Subcutaneous abdominal adipose tissue (tissue), 5 donors: ENCODE results near the gene CCDC137.

ENCODE experiments used
- H3K27ac ChIP-seq: one replicate; pipeline ENCODE4 v1.7.0; 2013; ENCODE audit warnings: low read depth, mild to moderate bottlenecking, inconsistent platforms, low read length, moderate library complexity
- H3K27me3 ChIP-seq, 5 donors: one replicate each; pipeline ENCODE4 v1.7.0; 2013; ENCODE audit warnings: low read length in 5 of 5, inconsistent platforms in 1 of 5; ENCODE audit not compliant: control insufficient read depth in 5 of 5, insufficient read depth in 4 of 5
- H3K36me3 ChIP-seq, 5 donors: one replicate each; pipeline ENCODE4 v1.7.0; 2013; ENCODE audit warnings: low read length in 5 of 5; ENCODE audit not compliant: control insufficient read depth in 5 of 5, insufficient read depth in 5 of 5
- H3K4me1 ChIP-seq, 5 donors: one replicate each; pipeline ENCODE4 v1.7.0; 2013; ENCODE audit warnings: low read length in 5 of 5, mild to moderate bottlenecking in 3 of 5, moderate library complexity in 1 of 5; ENCODE audit not compliant: control insufficient read depth in 5 of 5, insufficient read depth in 5 of 5
- H3K4me3 ChIP-seq, 5 donors: one replicate each; pipeline ENCODE4 v1.7.0; 2013; ENCODE audit warnings: low read length in 5 of 5, low read depth in 1 of 5
- H3K9ac ChIP-seq, 5 donors: one replicate each; pipeline ENCODE4 v1.7.0; 2013; ENCODE audit warnings: low read length in 5 of 5, mild to moderate bottlenecking in 4 of 5, moderate library complexity in 3 of 5
- H3K9me3 ChIP-seq, 5 donors: one replicate each; pipeline ENCODE4 v1.7.0; 2013; ENCODE audit warnings: low read length in 5 of 5; ENCODE audit not compliant: control insufficient read depth in 5 of 5
- donor health status: healthy.
- donor health status: healthy.
- donor health status: healthy.
- donor health status: healthy.
- donor health status: healthy.

Gene CCDC137

GRCh38 chr17:81680150-81680549, 13.6 kb downstream of the CCDC137 start:
- Histone ChIP-seq H3K27ac (no peak overlapping the region), H3K36me3 (peaks cover 0 to 13% (median 0%) of the 10 kb centered on the region in 5 donors)

GRCh38 chr17:81681672-81682071, 15.1 kb downstream of the CCDC137 start:
- Histone ChIP-seq H3K27me3 (no peaks in the 10 kb centered on the region), H3K9me3 (no peaks in the 10 kb centered on the region), H3K27ac (no peak overlapping the region), H3K4me1 (peaks cover 14 to 44% (median 39%) of the 10 kb centered on the region in 5 donors), H3K9ac (no peak overlapping the region), H3K36me3 (peaks cover 0 to 25% (median 11%) of the 10 kb centered on the region in 5 donors), H3K4me3 (no peak overlapping the region)

More at GRCh38 chr17:81680150-81680549, 13.6 kb downstream of the CCDC137 start:
- Histone ChIP-seq H3K27me3 (no peaks in the 10 kb centered on the region), H3K4me3 (no peak overlapping the region), H3K9ac (no peak overlapping the region), H3K4me1 (peaks cover 8 to 40% (median 30%) of the 10 kb centered on the region in 5 donors), H3K9me3 (no peaks in the 10 kb centered on the region)

GRCh38 chr17:81682565-81683207, 16.1 kb downstream of the CCDC137 start:
- Histone ChIP-seq H3K9ac (peak overlapping the region; percentile 28 to 95 (median 86)), H3K9me3 (no peaks in the 10 kb centered on the region), H3K27ac (peak overlapping the region; percentile 74), H3K27me3 (no peaks in the 10 kb centered on the region), H3K4me3 (peak overlapping the region; percentile 79 to 94 (median 90)), H3K4me1 (peaks cover 14 to 38% (median 33%) of the 10 kb centered on the region in 5 donors), H3K36me3 (peaks cover 0 to 36% (median 21%) of the 10 kb centered on the region in 5 donors)

DNA sequence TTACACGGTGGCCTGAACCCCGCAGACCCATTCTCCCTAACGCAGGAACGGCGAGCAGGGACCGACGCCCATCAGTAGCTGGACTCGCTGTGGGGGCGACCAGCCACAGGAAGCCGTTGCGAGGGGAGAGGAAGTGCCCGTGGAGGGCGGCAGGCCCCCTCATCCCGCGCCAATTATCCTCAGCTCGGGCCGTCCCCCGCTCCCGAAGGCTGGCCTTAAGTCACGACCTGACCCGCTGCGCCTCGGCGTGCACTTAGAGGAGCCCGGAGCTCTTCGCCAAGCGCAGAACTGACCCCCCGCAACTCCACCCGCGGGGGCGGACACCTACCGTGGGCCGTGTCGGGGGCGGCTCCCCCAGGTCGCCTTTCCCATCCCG, 16.7 kb downstream of the CCDC137 start:
- H3K9ac ChIP-seq: peak overlapping the region; percentile 28 to 95 (median 86)
- H3K27me3 ChIP-seq: no peaks in the 10 kb centered on the region
- H3K4me1 ChIP-seq: peaks cover 14 to 38% (median 33%) of the 10 kb centered on the region in 5 donors
- peak overlapping the region; percentile 74 for H3K27ac ChIP-seq
- peaks cover 0 to 41% (median 26%) of the 10 kb centered on the region in 5 donors for H3K36me3 ChIP-seq
- peak overlapping the region; percentile 79 to 94 (median 90) for H3K4me3 ChIP-seq
- no peaks in the 10 kb centered on the region for H3K9me3 ChIP-seq

DNA sequence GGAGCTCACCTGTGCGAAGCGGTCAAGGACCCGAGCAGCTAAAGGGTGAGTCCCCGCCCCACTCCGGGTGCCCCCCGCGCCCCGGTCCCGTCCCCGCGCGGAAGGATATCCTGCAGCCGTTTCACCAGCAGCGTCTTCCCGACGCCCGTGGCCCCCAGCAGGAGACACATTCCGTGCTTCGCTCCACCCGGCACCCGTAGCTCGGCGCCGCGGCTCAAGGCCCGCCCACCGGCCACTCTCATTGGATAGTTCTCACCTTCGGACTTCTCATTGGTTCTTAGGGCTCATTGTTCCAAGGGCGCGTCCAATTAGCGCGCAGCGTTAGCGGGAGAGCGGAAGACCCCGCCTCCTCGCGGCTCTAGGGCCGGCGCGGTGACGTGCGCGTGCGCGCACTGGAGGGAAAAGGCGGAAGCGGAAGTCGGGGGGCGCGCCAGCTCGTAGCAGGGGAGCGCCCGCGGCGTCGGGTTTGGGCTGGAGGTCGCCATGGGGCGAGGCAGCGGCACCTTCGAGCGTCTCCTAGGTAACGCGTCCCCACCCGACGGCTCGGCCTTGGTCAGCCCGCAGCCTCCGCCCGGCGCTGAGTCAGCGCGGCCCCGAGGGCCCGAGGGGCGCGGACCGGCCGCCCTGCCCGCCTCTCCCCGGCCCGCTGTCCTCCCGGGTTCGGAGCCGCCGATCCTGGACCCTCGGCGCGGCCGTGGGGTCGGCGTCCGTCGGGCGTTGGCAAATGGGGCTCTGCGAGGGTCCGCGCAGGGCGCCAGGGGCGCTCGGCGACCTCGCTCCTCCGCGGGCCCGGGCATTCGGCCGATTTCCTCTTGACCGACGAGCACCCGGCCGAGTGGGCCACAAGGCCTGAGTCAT, 17.3 kb downstream of the CCDC137 start, which contains the start of the genes ARL16 and HGS:
Gene ARL16 (minus strand): TSS at position 214 of the 858 bp plus-strand sequence. CDS start 44 bp downstream, at position 170.
Gene HGS (plus strand): TSS at position 428 of the 858 bp plus-strand sequence. CDS start 56 bp downstream, at position 484.
- peaks cover 0 to 47% (median 32%) of the 10 kb centered on the region in 5 donors for H3K36me3 ChIP-seq
- H3K9ac ChIP-seq: peak within 1 kb of the TSS; percentile 39 to 95 (median 93)
- peak within 1 kb of the TSS; percentile 88 to 96 (median 90) for H3K4me3 ChIP-seq
- no peaks in the 10 kb centered on the region for H3K27me3 ChIP-seq
- peaks cover 14 to 38% (median 33%) of the 10 kb centered on the region in 5 donors for H3K4me1 ChIP-seq
- H3K27ac ChIP-seq: peak within 1 kb of the TSS; percentile 74
- H3K9me3 ChIP-seq: no peaks in the 10 kb centered on the region

- peaks cover 0 to 54% (median 39%) of the 10 kb centered on the region in 5 donors for H3K36me3 ChIP-seq
- H3K9me3 ChIP-seq: no peaks in the 10 kb centered on the region
- H3K4me3 ChIP-seq: peak overlapping the region; percentile 88 to 96 (median 90)
- no peaks in the 10 kb centered on the region for H3K27me3 ChIP-seq
- H3K4me1 ChIP-seq: peaks cover 14 to 38% (median 33%) of the 10 kb centered on the region in 5 donors
- peak overlapping the region; percentile 74 for H3K27ac ChIP-seq
- peak overlapping the region; percentile 39 to 95 (median 93) for H3K9ac ChIP-seq
These were observed 17.9 kb downstream of the CCDC137 start for GRCh38 chr17:81684442-81684911.

- peaks cover 14 to 38% (median 33%) of the 10 kb centered on the region in 5 donors for H3K4me1 ChIP-seq
- no peaks in the 10 kb centered on the region for H3K9me3 ChIP-seq
- peak overlapping the region; percentile 74 for H3K27ac ChIP-seq
- H3K27me3 ChIP-seq: no peaks in the 10 kb centered on the region
- H3K9ac ChIP-seq: peak overlapping the region; percentile 39 to 95 (median 93)
- peaks cover 0 to 58% (median 45%) of the 10 kb centered on the region in 5 donors for H3K36me3 ChIP-seq
- H3K4me3 ChIP-seq: peak overlapping the region; percentile 88 to 96 (median 90)
These were observed 18.6 kb downstream of the CCDC137 start for GRCh38 chr17:81685108-81685507.

GRCh38 chr17:81686614-81687013, 20.1 kb downstream of the CCDC137 start:
- no peak overlapping the region for H3K4me3 ChIP-seq
- H3K36me3 ChIP-seq: peaks cover 0 to 64% (median 60%) of the 10 kb centered on the region in 5 donors
- H3K4me1 ChIP-seq: peaks cover 14 to 36% (median 33%) of the 10 kb centered on the region in 5 donors
- H3K9ac ChIP-seq: no peak overlapping the region
- no peaks in the 10 kb centered on the region for H3K9me3 ChIP-seq
- no peaks in the 10 kb centered on the region for H3K27me3 ChIP-seq
- H3K27ac ChIP-seq: no peak overlapping the region

DNA sequence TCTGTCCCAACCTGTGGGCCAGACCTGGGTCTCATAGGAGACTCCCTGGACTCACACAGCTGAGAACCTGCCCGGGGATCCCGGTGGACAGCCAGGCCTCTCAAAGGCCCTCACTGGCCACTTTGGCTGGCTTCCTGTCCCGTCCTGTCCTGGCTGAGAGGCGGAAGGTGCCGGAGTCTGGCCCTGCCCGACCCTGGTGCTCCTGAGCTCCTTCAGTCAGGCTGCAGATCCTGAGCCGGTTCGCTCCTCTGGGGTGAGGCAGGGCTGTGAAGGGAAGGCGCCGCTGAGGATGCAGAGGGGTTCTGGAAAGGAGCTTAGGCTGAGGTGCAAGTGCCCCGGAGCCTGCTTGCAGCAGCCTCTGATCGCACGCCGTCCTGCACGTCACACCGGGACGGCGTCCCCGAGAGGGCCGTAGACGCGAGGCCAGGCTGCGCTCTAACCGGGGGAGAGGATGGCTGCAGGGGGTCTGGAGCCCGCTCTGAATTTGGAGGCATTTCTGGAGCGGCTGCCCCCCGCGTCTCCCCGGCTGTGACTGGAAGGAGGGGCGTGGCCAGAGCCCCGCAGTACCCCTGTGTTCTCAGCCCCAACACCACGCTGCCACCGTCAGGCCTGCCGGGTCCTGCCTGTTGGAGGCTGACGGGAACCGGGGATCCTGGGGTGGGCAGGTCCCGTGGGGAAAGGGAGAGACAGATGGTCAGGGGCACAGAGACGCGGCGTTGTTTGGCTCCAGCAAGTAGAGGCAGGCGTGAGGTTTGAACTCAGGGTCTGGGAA, 21.4 kb downstream of the CCDC137 start:
- H3K9me3 ChIP-seq: no peaks in the 10 kb centered on the region
- no peak overlapping the region for H3K4me3 ChIP-seq
- no peak overlapping the region for H3K27ac ChIP-seq
- no peak overlapping the region for H3K9ac ChIP-seq
- H3K27me3 ChIP-seq: no peaks in the 10 kb centered on the region
- peaks cover 0 to 76% (median 72%) of the 10 kb centered on the region in 5 donors for H3K36me3 ChIP-seq
- peaks cover 14 to 24% (median 22%) of the 10 kb centered on the region in 5 donors for H3K4me1 ChIP-seq
